ENCODE results near the gene RNPS1.

The RNPS1 gene

DNA sequence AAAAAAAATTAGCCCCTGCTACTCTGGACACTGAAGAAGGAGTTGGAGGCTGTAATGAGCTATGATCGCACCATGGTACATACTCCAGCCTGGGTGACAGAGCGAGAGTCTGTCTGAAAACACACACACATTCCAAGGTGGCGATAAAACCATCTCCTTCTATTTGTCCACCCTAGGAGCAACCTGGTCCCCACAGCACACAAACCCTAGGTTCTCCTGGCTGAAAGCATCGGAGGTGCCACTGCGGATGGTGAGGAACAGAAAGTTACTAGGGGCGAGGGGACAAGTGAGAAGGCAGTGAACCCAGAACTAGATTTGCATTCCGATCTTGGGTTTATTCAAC is 15.1 kb downstream of the RNPS1 start:
- H3K36me3 ChIP-seq (ENCODE audit: insufficient read depth, low read length), result peaks cover 79% of the 10 kb centered on the region
- no peaks in the 10 kb centered on the region for H3K27me3 ChIP-seq (ENCODE audit: insufficient read depth, low read length, poor library complexity)
- H3K4me2 ChIP-seq (ENCODE audit: insufficient read depth, low read length), result no peak overlapping the region
- TF ChIP-seq CTCF (IDR thresholded peaks at IDR 0.05; ENCODE audit: borderline replicate concordance, extremely low read depth, low read length, poor library complexity, severe bottlenecking) (no peak), EZH2 (IDR thresholded peaks at IDR 0.05; ENCODE audit: borderline replicate concordance, low read depth, low read length, severe bottlenecking) (no peak)
- no peaks in the 10 kb centered on the region for H3K4me1 ChIP-seq (ENCODE audit: insufficient read depth, low read length)
- H3K27ac ChIP-seq (ENCODE audit: low read length), result no peak overlapping the region
- ATAC-seq (ENCODE audit: insufficient read depth, low read depth) (no peak), DNase-seq (no peak)
- H2AFZ ChIP-seq (ENCODE audit: low read depth, low read length), result no peak overlapping the region
- no peak overlapping the region for H3K9ac ChIP-seq (ENCODE audit: low read depth, low read length)
- peaks cover 35% of the 10 kb centered on the region for H4K20me1 ChIP-seq (ENCODE audit: insufficient read depth, low read length)
- no peaks in the 10 kb centered on the region for H3K9me3 ChIP-seq (ENCODE audit: insufficient read depth, low read length, severe bottlenecking)
- H3K4me3 ChIP-seq (ENCODE audit: low read depth in 1 of 2, low read length in 2 of 2), result no peak overlapping the region
- H3K79me2 ChIP-seq (ENCODE audit: insufficient read depth, low read length), result peaks cover 17% of the 10 kb centered on the region

- no peaks in the 10 kb centered on the region for H3K9me3 ChIP-seq (ENCODE audit: insufficient read depth, low read length, severe bottlenecking)
- no peak within 1 kb of the TSS for H3K4me2 ChIP-seq (ENCODE audit: insufficient read depth, low read length)
- ATAC-seq (ENCODE audit: insufficient read depth, low read depth) (peak; percentile 33; the same call in 2 of the 3 replicates), DNase-seq (no peak)
- H3K27me3 ChIP-seq (ENCODE audit: insufficient read depth, low read length, poor library complexity), result no peaks in the 10 kb centered on the region
- no peak within 1 kb of the TSS for H3K27ac ChIP-seq (ENCODE audit: low read length)
- peaks cover 73% of the 10 kb centered on the region for H3K36me3 ChIP-seq (ENCODE audit: insufficient read depth, low read length)
- TF ChIP-seq CTCF (IDR thresholded peaks at IDR 0.05; ENCODE audit: borderline replicate concordance, extremely low read depth, low read length, poor library complexity, severe bottlenecking) (no peak), EZH2 (IDR thresholded peaks at IDR 0.05; ENCODE audit: borderline replicate concordance, low read depth, low read length, severe bottlenecking) (no peak)
- no peaks in the 10 kb centered on the region for H3K4me1 ChIP-seq (ENCODE audit: insufficient read depth, low read length)
- no peak within 1 kb of the TSS for H3K4me3 ChIP-seq (ENCODE audit: low read depth in 1 of 2, low read length in 2 of 2)
- H2AFZ ChIP-seq (ENCODE audit: low read depth, low read length), result no peak within 1 kb of the TSS
- H3K9ac ChIP-seq (ENCODE audit: low read depth, low read length), result no peak within 1 kb of the TSS
- peaks cover 25% of the 10 kb centered on the region for H4K20me1 ChIP-seq (ENCODE audit: insufficient read depth, low read length)
- peaks cover 4% of the 10 kb centered on the region; the same call in 1 of the 2 replicates for H3K79me2 ChIP-seq (ENCODE audit: insufficient read depth, low read length)
These were observed 16.4 kb downstream of the RNPS1 start, which contains the start of gene ECI1 for GRCh38 chr16:2251296-2252111. Gene ECI1 (minus strand): TSS chr16:2251587. CDS start chr16:2251566, 21 bp downstream.

DNA sequence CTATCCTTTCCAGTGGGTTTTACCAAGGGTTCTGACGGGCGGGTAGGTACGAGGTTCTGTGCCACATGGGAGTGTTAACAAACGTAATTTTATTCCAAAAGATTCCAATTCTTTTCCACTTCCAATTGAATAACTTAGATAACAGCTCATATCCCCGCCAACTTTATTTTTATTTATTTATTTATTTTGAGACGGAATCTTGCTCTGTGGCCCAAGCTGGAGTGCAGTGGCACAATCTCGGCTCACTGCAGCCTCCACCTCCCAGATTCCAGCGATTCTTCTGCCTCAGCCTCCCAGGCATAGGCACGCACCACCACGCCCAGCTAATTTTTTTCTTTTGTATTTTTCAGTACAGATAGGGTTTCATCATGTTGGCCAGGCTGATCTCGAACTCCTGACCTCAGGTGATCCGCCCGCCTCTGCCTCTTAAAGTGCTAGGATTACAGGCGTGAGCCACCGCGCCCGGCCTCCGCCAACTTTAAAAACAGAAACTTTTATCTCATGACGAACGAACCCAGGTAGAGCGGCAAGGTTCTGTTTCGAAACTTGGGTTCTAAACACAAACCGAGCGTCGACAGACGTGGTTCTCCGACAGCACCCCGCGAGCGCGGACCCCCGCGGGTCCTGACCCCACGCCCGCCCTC is 17.2 kb downstream of the RNPS1 start:
- Histone ChIP-seq H3K9me3 (ENCODE audit: insufficient read depth, low read length, severe bottlenecking) (no peaks in the 10 kb centered on the region), H4K20me1 (ENCODE audit: insufficient read depth, low read length) (peaks cover 19% of the 10 kb centered on the region), H3K27ac (ENCODE audit: low read length) (no peak overlapping the region), H3K27me3 (ENCODE audit: insufficient read depth, low read length, poor library complexity) (no peaks in the 10 kb centered on the region), H3K9ac (ENCODE audit: low read depth, low read length) (no peak overlapping the region), H3K4me1 (ENCODE audit: insufficient read depth, low read length) (no peaks in the 10 kb centered on the region), H3K4me3 (ENCODE audit: low read depth in 1 of 2, low read length in 2 of 2) (no peak overlapping the region), H3K79me2 (ENCODE audit: insufficient read depth, low read length) (no peaks in the 10 kb centered on the region), H3K36me3 (ENCODE audit: insufficient read depth, low read length) (peaks cover 73% of the 10 kb centered on the region), H3K4me2 (ENCODE audit: insufficient read depth, low read length) (no peak overlapping the region), H2AFZ (ENCODE audit: low read depth, low read length) (no peak overlapping the region)
- DNase-seq (no peak), ATAC-seq (ENCODE audit: insufficient read depth, low read depth) (no peak)
- no peak for TF ChIP-seq CTCF (IDR thresholded peaks at IDR 0.05; ENCODE audit: borderline replicate concordance, extremely low read depth, low read length, poor library complexity, severe bottlenecking)
- TF ChIP-seq EZH2 (IDR thresholded peaks at IDR 0.05; ENCODE audit: borderline replicate concordance, low read depth, low read length, severe bottlenecking), result no peak

Measured in DND-41 (cell line).